GM19452 (cell line): ENCODE measurements around the gene LDB2.

Experiments
- ATAC-seq: cut with Tn5 transposase; IDR thresholded peaks from one replicate; pipeline ENCODE4 v1.9.1; 2021; ENCODE audit not compliant: unreplicated experiment

LDB2 gene

DNA sequence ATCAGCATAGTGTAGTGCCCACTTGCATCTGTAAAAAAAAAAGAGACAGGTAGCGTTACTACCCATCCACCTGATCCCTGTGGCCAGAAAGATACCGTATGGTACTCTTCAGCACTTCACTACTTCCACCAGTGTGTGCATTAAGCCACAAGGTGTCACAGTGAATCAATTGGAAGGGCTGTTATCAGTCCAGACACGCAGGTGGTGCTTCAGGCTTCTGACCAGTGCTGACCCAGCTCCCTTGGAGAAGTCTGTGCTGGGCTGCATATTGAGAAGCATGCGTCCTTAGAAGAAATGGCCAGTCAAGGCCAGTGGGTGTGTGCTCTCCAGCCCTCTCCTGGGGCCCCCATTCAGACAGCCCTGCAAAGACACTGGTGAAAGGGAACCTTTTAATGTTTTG, 10.6 kb downstream of the LDB2 start:
- ATAC-seq = no peak

DNA sequence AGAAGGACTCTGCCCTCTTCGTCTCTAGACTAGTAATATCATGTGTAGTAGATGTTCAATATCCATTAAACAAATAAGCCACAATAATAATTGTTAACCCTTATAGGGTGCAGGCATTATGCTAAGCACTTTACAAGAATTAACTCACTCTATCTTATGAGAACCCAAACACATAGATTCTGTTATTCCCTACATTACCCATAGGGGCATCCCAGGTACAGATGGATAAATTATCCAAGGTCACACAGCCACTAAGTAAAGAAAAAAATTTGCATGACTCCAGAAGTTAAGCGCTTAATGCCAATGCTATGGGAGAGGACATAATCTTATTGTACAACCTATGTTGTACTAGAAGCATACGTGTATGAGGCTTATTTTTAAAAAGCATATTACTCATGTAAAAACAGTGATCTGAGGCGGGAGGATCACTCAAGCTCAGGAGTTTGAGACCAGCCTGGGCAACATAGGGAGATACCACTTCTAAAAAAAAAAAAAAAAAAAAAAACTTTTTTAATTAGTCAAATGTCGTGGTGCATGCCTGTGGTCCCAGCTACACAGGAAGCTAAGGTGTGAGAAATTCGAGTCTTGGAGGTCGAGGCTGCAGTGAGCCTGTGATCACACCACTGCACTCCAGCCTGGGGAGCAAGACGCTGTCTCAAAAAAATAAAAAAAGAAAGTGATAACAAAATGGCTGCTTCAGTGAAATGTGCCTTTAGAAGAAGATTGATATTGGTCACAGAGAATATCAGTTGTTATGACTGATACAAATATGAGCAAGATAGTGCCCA, 13.6 kb downstream of the LDB2 start:
- ATAC-seq = no peak

DNA sequence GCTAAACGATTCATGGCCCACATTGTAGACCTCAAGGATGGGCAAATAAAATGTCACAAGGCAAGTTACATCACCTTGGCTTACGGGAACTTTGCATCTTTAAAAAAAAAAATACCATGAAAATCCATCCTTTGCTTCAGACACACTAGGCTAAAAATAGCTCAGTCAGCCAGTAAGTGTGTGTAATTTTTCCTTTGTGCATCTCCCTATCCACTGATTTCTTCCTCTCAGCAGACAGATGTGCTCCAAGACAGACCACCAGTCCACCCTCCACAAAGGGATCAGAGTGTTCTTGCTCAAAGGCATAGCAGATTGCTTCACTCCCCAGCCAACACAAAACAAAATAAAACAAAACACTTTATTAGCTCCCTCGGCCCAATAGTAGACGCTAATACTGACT, 14.6 kb downstream of the LDB2 start:
- no peak for ATAC-seq

DNA sequence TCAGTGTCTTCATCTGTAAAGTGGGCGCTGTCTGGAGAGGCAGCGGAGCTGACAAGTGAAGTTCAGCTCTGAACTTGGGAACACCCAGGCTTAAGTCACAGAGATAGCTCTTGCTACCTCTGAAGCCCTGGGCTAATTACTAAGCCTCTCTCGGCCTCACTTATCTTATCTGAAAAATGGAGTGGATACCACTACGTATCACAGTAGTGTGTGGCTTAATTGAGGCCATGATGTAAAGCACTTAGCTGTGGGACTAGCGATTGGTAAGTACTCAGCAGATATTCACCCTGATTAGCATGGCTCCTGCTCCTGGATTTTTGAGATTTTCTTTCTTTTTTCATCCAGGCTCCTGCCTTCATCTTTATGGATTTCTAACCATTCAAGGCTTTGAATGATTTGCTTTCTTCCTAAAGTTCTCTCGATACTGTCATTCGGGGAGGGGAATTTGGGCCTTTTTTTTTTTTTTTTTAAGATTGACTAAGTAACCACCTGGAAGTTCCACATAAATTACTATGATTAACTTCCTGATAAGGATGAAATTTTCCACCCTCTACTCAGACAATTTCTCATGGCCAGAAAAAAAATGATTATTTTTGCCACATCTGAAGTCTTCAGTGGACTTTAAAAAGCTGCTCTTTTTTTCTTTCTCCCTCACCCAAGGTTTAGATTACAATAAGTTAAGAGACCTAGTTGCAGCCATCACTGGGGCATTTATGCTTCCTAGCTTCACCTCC, 17.1 kb downstream of the LDB2 start:
- ATAC-seq = no peak

DNA sequence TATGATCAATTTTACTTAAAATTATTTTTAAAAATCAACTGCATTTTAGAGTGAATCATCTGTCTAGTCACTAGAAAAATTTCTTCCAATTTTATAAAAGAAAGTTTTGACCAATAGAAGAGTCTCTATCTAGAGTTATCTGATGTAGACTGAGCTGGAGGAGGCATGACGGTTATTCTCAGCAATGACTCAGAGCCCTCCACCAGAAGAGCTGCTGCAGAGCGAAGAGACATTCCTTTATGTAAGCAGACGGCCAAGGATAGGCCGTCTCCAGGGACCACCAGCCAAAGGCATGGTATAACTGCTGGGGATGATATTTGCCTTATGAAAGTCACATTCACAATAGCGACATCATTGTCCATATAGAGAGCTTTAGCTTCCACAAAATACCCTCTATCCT, 23.0 kb downstream of the LDB2 start:
- no peak for ATAC-seq

DNA sequence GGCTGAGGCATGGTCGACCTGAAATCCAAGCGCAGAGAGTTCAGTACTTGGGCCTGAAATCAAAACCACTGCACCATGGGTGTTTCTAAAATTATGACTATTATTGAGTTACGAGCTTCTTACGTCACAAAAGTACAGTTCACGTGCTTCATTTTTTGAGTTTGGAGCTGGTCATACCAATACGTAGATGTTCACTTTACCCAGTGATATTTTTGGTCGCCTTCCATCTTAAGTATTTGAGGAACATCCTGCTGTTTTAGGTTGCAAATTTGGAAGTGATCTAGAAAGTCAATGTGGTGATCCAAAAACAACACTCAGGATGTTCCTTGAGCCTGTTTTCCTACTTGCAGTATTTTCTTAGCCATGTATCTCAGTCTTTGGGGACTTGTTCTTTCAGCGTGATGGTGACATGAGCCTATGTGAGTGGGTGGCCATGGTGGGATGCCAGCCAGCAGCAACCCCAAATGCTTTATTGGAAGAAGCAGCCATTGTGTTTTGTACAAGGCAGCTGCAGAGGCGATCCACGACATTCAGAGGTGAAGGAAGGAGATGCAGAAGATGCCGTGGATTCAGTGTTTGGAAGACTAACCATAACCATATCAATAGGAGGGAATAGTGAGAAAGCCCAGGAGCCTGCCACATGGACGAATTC, 28.7 kb downstream of the LDB2 start:
- ATAC-seq = no peak

DNA sequence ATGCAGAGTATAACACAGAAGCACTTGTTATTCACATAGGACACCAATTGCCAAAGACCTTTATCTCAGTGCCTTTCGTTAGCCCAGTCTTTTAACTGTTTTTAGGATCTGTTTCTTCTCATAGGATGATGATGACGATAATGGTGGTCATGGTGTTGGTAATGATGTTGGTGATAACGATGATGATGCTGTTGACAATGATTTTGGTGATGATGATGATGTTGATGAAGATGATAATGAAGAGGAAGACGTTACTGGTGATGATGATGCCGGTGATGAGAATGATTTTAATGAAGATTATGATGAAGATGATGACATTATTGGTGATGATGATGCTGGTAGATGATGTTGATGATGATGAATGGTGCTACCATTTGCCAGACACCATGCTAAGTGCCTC, 29.8 kb downstream of the LDB2 start:
- no peak for ATAC-seq

DNA sequence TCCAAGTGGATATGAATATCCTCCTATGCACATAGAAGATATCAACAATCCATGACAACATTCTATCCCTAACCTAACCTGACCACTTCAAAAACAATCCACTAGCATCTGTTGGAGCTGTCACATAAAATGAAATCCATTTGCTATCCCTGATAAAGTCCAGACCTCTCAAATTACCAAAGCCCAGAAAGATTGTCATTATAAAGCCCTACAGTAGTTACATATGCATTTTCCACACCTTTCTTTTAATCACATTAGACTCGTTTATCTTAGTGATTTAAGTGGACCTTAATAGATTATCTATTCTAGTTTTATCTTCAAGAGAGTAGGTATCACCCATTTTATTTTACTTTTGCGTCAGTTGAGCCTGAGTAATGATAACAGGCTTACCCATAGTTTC, 30.6 kb downstream of the LDB2 start:
- no peak for ATAC-seq

DNA sequence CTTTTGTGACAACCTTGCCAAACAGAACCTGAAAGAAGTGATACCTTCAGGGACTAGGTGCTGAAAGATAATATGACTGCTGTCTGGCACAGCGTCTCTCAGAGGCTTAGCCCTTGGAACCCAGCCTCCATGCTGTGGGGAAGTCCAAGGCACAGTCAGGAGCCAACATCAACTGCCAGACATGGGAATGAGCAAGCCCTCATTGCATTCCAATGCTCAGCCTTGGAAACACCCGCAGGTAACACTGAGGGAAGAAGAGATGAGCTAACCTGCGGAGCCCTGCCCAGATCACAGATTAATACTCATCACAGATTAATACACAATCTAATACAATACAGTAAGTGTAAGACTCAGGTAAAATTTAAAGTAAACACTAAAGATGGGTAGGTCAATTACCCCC, 31.5 kb downstream of the LDB2 start:
- no peak for ATAC-seq

DNA sequence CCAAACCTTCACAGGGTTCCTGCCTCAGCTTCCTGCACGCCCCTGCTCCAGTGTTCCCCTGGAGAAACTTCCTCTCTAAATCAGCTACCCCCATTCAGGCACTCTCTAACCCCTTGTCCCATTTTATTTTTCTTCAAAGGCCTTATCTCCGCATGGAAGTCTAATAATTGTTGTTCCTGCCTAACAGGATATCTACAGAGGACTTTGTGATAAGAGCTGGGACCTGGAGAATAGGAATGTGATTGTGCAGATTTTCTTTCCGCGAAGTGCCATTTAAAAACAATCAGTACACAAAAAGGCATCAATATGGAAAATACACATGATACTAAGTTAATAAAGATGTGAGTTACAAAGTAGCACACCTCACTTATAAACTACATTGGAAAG, 32.6 kb downstream of the LDB2 start:
- no peak for ATAC-seq

DNA sequence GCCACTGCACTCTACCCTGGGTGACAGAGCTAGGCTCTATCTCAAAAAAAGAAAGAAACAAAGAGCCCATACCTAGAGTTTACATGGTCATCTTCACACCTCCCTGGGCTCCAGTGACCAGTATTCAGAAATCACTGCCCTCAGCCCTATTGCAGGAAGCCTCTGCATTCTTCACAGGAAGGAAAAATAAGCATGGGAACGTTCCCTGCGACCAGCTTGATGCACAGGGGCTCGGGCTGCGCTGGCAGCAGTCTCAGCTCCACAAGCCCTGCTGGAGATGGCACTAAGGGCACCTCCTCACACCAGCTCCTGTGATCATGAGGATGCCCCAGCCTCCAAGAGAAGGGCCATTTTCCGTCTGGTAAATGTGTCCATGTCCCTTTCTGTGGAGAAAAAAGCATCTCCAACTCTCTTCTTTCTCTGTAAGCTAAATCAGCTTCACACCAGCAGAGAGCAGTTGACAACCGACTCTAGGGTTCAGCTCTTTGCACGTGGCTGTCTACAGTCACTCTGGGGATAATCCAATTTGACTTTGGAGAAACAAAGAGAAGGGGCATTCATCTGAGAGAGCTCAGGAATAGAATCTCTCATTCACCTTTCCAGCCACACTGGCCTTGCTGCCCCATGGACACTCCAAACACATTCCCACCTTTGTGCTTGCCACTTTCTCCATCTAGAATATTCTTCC, 33.1 kb downstream of the LDB2 start:
- ATAC-seq = no peak

DNA sequence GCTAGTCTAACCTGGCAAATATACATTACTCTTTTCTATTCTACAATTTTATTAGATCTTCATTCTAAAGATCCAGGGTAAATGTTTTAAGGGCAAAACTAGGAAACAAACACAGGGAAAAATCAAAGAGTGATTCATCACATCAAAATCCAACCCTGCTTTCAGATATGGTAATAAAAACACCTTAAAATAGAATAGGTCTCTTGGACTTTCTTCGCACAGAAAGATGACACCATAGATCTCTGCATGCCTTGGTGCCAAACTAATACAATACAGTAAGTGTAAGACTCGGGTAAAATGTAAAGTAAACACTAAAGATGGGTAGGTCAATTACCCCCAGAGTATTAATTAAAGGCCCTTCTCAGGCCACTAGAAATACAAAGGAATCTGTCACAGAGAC, 34.2 kb downstream of the LDB2 start:
- ATAC-seq = no peak

DNA sequence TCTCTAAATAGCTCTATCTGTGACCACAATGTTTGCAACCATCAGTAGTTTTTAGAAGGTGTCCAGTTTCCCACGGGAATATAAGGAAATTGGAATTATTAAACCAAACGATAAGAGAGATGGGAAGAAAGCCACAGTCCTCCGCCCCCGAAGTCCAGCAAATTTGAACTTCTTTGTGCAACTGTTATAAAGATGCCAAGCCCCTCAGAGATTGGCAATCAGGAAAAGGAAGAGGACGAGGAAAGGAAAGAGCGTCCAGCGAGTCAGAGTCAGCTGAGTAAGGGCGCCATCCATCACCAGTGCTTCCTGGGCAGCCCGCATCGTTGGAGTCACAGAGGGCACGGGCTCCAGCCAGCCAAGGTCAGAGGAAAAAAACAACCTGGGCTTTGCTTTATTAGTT, 35.7 kb downstream of the LDB2 start:
- ATAC-seq = no peak

DNA sequence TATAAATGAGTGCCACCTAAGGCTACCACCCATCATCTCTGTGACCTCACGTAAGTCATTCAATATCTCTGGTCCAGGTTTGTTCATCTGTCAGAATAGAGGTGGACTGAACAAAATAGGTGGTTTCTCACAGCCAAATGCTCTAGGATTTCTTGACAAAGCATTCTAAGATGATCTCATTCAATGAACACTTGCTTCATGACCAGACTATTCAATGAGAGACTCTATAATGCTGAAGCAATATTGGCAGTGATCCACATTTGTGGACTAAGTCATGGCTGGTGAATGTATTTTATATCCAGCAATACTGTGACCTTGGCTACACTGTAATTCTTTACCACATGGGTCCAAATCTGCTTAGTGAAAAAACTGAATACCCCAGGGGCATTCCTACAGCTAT, 37.9 kb downstream of the LDB2 start:
- no peak for ATAC-seq

DNA sequence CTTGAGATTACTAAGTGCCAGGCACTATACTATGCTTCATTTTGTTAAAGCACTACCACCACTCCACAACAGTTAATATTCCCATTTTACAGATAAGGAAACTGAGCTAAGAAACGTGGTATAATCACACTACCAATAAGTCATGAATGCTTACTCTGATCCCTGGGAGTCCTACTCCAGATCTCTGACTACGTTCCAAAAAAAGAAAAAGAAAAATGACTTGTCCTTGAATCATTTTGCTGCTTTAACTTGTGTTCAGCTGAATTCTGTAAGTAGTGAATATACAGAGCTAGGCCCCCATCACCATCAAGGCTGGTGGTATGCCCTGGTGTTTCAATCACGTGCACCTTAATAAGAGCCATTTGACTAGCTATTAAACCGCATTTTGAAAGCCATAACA, 39.4 kb downstream of the LDB2 start:
- ATAC-seq = no peak

DNA sequence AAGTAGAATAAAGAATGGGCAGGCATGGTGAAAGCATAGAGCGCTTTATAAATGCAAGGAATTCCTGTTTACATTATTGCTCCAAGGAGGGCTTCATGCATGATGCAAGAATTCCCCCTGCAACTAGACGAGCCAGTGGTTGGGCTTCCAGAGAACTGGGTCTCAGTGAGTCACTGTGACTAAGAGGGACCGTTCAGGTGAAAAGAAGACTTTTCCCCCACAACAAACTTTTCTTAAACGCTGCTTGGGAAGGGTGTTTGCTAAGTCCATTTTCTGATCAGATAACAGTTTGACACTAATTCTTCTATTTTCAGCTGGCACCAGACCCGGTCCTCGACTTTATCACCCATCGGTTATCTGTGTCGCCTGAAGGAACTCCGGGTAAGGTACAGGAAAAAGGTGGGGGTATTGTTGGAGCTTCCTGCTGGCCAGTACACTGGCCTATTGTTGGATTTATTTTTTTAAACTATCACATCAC, 40.1 kb downstream of the LDB2 start:
- no peak for ATAC-seq

DNA sequence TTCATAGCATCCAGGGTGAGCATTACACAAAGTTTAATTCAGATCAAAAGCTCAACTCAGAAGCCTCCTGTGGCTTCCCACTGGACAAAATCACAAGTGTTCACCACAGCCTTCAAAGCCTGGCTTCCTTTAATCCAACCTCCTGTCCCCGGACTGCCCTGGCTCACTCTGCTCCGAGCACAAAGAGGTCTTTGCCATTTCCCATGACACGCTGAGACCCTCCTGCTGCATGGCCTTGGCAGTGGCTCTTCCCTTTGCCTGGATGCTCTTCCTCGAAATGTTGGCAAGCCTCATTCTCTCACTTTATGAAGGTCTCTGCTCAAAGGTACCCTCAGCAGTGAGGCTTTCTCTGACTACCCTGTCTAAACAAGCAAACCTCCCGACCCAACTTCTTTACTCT, 41.0 kb downstream of the LDB2 start:
- ATAC-seq = no peak

DNA sequence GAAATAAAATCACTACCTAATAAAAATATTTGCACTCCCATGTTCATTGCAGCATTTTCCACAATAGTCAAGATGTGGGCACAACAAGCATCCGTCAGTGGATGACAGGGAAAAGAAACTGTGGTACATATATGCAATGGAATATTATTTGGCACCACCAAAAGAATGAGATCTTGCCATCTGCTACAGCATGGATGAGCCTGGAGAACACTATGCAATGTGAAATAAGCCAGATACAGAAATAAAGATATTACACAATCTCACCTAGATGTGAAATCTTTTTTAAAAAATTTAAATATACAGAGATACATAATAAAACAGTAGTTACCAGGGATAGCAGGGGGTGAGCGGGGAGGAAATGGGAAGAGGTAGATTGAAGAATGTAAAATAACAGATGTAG, 44.8 kb downstream of the LDB2 start:
- ATAC-seq = no peak

DNA sequence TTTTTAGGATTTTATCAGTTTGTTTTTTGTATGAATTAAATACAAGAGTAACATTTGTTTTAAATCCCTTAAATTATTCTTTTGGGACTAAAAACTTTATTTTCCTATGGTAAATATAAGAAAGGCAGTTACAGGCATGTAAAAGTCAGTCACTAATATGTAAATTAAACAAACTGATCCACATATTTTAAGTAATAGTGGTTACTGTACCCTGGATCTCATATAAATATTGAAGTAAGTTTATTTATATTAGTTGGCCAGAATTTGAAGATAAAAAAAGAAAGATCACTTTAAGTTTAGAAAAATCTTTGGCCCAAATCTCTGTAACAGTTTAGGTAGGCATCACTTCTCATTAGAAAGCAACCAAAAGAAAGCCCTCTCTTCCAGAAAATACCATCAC, 45.8 kb downstream of the LDB2 start:
- no peak for ATAC-seq

DNA sequence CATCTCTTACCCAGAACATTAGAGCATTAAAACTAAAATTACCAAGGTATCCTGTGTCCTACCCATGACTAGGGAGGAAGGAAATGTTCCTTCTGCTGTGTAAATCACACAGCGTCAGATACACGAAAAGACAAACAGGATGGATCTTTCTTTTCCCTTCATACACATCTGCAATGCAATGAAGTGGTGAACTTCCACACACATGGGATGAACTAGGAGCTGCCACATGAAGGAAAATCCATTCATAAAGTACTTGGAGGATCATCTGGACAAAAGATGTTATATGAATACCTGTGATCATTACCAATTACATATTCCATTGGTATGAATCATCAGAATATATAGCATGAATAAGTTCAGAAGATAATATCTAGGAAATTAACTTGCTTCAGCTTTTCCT, 46.2 kb downstream of the LDB2 start:
- ATAC-seq = no peak

DNA sequence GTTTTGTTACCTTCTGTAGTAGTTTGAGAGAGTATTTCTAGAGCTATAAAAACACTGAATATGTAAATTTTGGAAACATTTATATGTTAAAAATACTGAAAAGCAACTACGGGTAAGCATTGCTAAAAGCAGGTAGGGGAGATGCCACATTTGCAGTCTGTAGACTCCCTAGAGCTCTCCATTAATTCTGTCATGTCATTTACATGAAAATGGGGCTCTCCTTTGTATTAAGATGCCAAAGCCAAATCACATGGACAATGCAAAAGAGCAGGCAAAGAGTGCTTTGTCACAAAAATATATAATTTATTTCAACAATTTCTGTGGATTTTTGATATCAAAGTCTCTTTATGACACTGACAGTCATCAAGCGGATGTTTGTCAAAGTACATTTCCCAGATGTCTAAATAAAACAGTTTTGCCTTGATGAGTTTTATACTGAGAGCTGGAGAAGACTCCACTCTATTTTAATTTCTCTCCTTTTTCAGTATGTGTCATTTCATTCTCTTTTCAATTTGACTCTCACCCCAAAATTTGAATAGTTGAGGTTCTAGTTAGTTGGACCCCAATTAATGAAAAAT, 51.8 kb downstream of the LDB2 start:
- no peak for ATAC-seq
